SK-N-SH treated with all-trans-retinoic acid at 6 μM for 48 hours (cell line): ENCODE results near the gene NR2C2AP.

Experiments used
- ATAC-seq: fragments of 200-7000 bp; cut with Tn5 transposase; 3 replicates; pipeline ENCODE4 v1.9.1; 2020; ENCODE audit warnings: mild to moderate bottlenecking, moderate library complexity
- ARNTL ChIP-seq: fragments of 450-650 bp; formaldehyde crosslinking; IDR thresholded peaks from 2 replicates; pipeline ENCODE4 v1.5.0; 2020; ENCODE audit warnings: low read depth, mild to moderate bottlenecking, moderate library complexity, borderline replicate concordance
- BACH2 ChIP-seq: fragments of 250-450 bp; sonication (Bioruptor Pico); IDR thresholded peaks from 2 replicates; pipeline ENCODE4 v1.9.0; 2021; ENCODE audit warnings: mild to moderate bottlenecking, borderline replicate concordance
- CSDC2 ChIP-seq: fragments of 250-450 bp; sonication (Bioruptor Pico); IDR thresholded peaks from 2 replicates; pipeline ENCODE4 v1.5.0; 2020; ENCODE audit warnings: mild to moderate bottlenecking, moderate library complexity
- ESRRG ChIP-seq: fragments of 250-450 bp; sonication (Bioruptor Pico); IDR thresholded peaks from 2 replicates; pipeline ENCODE4 v1.6.1; 2021; ENCODE audit warnings: mild to moderate bottlenecking
- GLIS3 ChIP-seq: fragments of 250-450 bp; sonication (Bioruptor Pico); IDR thresholded peaks from 2 replicates; pipeline ENCODE4 v1.5.0; 2020; ENCODE audit warnings: mild to moderate bottlenecking, moderate library complexity
- ISL1 ChIP-seq: fragments of 250-450 bp; sonication (Bioruptor Pico); IDR thresholded peaks from 2 replicates; pipeline ENCODE4 v2.1.2; 2022; ENCODE audit warnings: mild to moderate bottlenecking, moderate library complexity
- OSR1 ChIP-seq: fragments of 250-450 bp; sonication (Bioruptor Pico); IDR thresholded peaks from 2 replicates; pipeline ENCODE4 v1.8.0; 2022; ENCODE audit warnings: moderate library complexity, mild to moderate bottlenecking, inconsistent platforms
- PPARA ChIP-seq: fragments of 250-450 bp; sonication (Bioruptor Pico); IDR thresholded peaks from 2 replicates; pipeline ENCODE4 v1.5.0; 2020; ENCODE audit warnings: mild to moderate bottlenecking, borderline replicate concordance
- RARB ChIP-seq: fragments of 250-450 bp; sonication (Bioruptor Pico); IDR thresholded peaks from 2 replicates; pipeline ENCODE4 v1.8.0; 2021; ENCODE audit warnings: mild to moderate bottlenecking, moderate library complexity
- SNAI2 ChIP-seq: fragments of 250-450 bp; sonication (Bioruptor Pico); IDR thresholded peaks from 2 replicates; pipeline ENCODE4 v1.5.0; 2020; ENCODE audit warnings: mild to moderate bottlenecking, moderate library complexity
- TCF4 ChIP-seq: fragments of 250-450 bp; sonication (Bioruptor Pico); IDR thresholded peaks from 2 replicates; pipeline ENCODE4 v1.8.0; 2021; ENCODE audit warnings: mild to moderate bottlenecking, moderate library complexity, borderline replicate concordance
- TOX ChIP-seq: fragments of 250-450 bp; sonication (Bioruptor Pico); IDR thresholded peaks from 2 replicates; pipeline ENCODE4 v1.8.0; 2021; ENCODE audit warnings: mild to moderate bottlenecking, moderate library complexity, borderline replicate concordance
- ZC3H10 ChIP-seq: fragments of 250-450 bp; sonication (Bioruptor Pico); IDR thresholded peaks from 2 replicates; pipeline ENCODE4 v1.5.1; 2021; ENCODE audit warnings: mild to moderate bottlenecking, moderate library complexity
- ZFP3 ChIP-seq: fragments of 250-450 bp; sonication (Bioruptor Pico); IDR thresholded peaks from 2 replicates; pipeline ENCODE4 v1.5.0; 2020; ENCODE audit warnings: mild to moderate bottlenecking, moderate library complexity
- ZFP30 ChIP-seq: fragments of 450-650 bp; formaldehyde crosslinking; IDR thresholded peaks from 2 replicates; pipeline ENCODE4 v1.5.0; 2022; ENCODE audit warnings: mild to moderate bottlenecking, moderate library complexity
- ZNF565 ChIP-seq: fragments of 450-650 bp; formaldehyde crosslinking; conservative IDR thresholded peaks from 2 replicates; pipeline ENCODE4 v1.5.0; 2020; ENCODE audit warnings: low read depth, mild to moderate bottlenecking, moderate library complexity
- ZNF70 ChIP-seq: fragments of 450-650 bp; formaldehyde crosslinking; IDR thresholded peaks from 2 replicates; pipeline ENCODE4 v1.5.0; 2020; ENCODE audit warnings: mild to moderate bottlenecking, moderate library complexity
- ZNF8 ChIP-seq: fragments of 450-650 bp; formaldehyde crosslinking; IDR thresholded peaks from 2 replicates; pipeline ENCODE4 v1.5.0; 2020; ENCODE audit warnings: mild to moderate bottlenecking, moderate library complexity
- TF ChIP-seq, protein P1 (sequence below): fragments of 250-450 bp; sonication (Bioruptor Pico); IDR thresholded peaks from 2 replicates; pipeline ENCODE4 v1.5.1; 2021; ENCODE audit warnings: mild to moderate bottlenecking, moderate library complexity
- TF ChIP-seq, protein P2 (sequence below): fragments of 250-450 bp; sonication (Bioruptor Pico); IDR thresholded peaks from 2 replicates; pipeline ENCODE4 v1.8.0; 2020; ENCODE audit warnings: mild to moderate bottlenecking, moderate library complexity, borderline replicate concordance
- TF ChIP-seq, protein P3 (sequence below): fragments of 250-450 bp; sonication (Bioruptor Pico); IDR thresholded peaks from 2 replicates; pipeline ENCODE4 v1.8.0; 2021; ENCODE audit warnings: low read depth, mild to moderate bottlenecking, moderate library complexity, borderline replicate concordance
- TF ChIP-seq, protein P4 (sequence below): fragments of 250-450 bp; sonication (Bioruptor Pico); IDR thresholded peaks from 2 replicates; pipeline ENCODE4 v1.5.1; 2020; ENCODE audit warnings: low read depth, mild to moderate bottlenecking, moderate library complexity

NR2C2AP gene

DNA sequence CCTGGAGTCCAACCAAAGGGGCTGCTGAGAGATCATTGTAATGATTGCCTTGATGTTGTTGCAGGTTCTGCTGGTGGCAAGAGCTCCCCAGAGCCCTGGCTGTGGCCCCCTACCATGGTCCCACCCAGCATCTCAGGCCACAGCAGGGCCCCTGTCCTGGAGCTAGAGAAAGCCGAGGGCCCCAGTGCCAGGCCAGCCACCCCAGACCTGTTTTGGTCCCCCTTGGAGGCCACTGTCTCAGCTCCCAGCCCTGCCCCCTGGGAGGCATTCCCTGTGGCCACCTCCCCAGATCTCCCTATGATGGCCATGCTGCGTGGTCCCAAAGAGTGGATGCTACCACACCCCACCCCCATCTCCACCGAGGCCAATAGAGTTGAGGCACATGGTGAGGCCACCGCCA, 24.0 kb upstream of the NR2C2AP start:
- no peak for ATAC-seq
- TF ChIP-seq ZC3H10 (CRISPR knock-in tag) (no peak), ZFP3 (no peak), BACH2 (CRISPR knock-in tag) (no peak), ZFP30 (CRISPR knock-in tag) (no peak), ZNF70 (CRISPR knock-in tag) (no peak), OSR1 (CRISPR knock-in tag) (no peak), ZNF565 (CRISPR knock-in tag) (no peak), TCF4 (CRISPR knock-in tag) (no peak), GLIS3 (CRISPR knock-in tag) (no peak), ISL1 (no peak), ZNF8 (no peak), TOX (no peak), CSDC2 (CRISPR knock-in tag) (no peak), PPARA (CRISPR knock-in tag) (no peak), RARB (no peak)
- TF ChIP-seq, protein P1, sequence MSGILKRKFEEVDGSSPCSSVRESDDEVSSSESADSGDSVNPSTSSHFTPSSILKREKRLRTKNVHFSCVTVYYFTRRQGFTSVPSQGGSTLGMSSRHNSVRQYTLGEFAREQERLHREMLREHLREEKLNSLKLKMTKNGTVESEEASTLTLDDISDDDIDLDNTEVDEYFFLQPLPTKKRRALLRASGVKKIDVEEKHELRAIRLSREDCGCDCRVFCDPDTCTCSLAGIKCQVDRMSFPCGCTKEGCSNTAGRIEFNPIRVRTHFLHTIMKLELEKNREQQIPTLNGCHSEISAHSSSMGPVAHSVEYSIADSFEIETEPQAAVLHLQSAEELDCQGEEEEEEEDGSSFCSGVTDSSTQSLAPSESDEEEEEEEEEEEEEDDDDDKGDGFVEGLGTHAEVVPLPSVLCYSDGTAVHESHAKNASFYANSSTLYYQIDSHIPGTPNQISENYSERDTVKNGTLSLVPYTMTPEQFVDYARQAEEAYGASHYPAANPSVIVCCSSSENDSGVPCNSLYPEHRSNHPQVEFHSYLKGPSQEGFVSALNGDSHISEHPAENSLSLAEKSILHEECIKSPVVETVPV (CRISPR knock-in tag): no peak
- TF ChIP-seq, protein P2, sequence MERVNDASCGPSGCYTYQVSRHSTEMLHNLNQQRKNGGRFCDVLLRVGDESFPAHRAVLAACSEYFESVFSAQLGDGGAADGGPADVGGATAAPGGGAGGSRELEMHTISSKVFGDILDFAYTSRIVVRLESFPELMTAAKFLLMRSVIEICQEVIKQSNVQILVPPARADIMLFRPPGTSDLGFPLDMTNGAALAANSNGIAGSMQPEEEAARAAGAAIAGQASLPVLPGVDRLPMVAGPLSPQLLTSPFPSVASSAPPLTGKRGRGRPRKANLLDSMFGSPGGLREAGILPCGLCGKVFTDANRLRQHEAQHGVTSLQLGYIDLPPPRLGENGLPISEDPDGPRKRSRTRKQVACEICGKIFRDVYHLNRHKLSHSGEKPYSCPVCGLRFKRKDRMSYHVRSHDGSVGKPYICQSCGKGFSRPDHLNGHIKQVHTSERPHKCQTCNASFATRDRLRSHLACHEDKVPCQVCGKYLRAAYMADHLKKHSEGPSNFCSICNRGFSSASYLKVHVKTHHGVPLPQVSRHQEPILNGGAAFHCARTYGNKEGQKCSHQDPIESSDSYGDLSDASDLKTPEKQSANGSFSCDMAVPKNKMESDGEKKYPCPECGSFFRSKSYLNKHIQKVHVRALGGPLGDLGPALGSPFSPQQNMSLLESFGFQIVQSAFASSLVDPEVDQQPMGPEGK (CRISPR knock-in tag): no peak
- TF ChIP-seq, protein P3, sequence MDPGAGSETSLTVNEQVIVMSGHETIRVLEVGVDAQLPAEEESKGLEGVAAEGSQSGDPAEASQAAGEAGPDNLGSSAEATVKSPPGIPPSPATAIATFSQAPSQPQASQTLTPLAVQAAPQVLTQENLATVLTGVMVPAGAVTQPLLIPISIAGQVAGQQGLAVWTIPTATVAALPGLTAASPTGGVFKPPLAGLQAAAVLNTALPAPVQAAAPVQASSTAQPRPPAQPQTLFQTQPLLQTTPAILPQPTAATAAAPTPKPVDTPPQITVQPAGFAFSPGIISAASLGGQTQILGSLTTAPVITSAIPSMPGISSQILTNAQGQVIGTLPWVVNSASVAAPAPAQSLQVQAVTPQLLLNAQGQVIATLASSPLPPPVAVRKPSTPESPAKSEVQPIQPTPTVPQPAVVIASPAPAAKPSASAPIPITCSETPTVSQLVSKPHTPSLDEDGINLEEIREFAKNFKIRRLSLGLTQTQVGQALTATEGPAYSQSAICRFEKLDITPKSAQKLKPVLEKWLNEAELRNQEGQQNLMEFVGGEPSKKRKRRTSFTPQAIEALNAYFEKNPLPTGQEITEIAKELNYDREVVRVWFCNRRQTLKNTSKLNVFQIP (CRISPR knock-in tag): no peak

DNA sequence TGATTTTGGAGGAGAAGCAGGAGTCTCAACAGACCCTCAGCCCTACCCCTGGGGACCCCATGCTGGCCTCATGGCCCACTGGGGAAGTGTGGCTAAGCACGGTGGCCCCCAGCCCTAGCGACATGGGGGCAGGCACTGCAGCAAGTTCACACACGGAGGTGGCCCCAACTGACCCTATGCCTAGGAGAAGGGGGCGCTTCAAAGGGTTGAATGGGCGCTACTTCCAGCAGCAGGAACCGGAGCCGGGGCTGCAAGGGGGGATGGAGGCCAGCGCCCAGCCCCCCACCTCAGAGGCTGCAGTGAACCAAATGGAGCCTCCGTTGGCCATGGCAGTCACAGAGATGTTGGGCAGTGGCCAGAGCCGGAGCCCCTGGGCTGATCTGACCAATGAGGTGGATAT, 23.4 kb upstream of the NR2C2AP start:
- no peak for ATAC-seq

DNA sequence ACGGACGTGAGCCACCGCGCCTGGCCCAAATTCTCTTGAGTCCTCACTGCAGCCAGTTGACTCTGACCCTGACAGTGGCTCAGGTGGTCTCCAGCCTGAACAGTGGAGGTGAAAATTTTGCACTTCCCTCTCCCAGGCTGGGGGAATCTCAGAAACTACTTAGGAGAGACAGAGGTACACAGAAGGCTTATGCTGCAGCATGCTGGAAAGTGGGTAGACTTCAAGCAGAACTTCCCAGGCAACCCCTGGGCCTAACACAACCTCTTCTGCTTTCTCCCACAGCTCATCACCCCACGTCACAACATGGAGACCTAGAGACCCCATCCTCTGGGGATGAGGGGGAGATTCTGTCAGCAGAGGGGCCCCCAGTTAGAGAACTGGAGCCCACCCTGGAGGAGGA, 23.0 kb upstream of the NR2C2AP start:
- ATAC-seq: no peak
- TF ChIP-seq ZC3H10 (CRISPR knock-in tag) (no peak), ARNTL (no peak), CSDC2 (CRISPR knock-in tag) (no peak), ZNF565 (CRISPR knock-in tag) (no peak), ZFP30 (CRISPR knock-in tag) (no peak), ESRRG (CRISPR knock-in tag) (no peak), GLIS3 (CRISPR knock-in tag) (no peak), ISL1 (no peak), ZFP3 (no peak), ZNF8 (no peak)
- TF ChIP-seq, protein P4, sequence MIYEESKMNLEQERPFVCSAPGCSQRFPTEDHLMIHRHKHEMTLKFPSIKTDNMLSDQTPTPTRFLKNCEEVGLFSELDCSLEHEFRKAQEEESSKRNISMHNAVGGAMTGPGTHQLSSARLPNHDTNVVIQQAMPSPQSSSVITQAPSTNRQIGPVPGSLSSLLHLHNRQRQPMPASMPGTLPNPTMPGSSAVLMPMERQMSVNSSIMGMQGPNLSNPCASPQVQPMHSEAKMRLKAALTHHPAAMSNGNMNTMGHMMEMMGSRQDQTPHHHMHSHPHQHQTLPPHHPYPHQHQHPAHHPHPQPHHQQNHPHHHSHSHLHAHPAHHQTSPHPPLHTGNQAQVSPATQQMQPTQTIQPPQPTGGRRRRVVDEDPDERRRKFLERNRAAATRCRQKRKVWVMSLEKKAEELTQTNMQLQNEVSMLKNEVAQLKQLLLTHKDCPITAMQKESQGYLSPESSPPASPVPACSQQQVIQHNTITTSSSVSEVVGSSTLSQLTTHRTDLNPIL (CRISPR knock-in tag): no peak
- TF ChIP-seq, protein P1 (CRISPR knock-in tag): no peak
- TF ChIP-seq, protein P2 (CRISPR knock-in tag): no peak

More for the DNA sequence above, 23.4 kb upstream of the NR2C2AP start:
- TF ChIP-seq, protein P3 (CRISPR knock-in tag): no peak
- TF ChIP-seq SNAI2 (CRISPR knock-in tag) (no peak), OSR1 (CRISPR knock-in tag) (no peak)
